Measurements from ENCODE around the gene CCT4.

- TF ChIP-seq CTCF (IDR thresholded peaks at IDR 0.05) (no peak), TEAD4 (CRISPR knock-in tag; IDR thresholded peaks at IDR 0.05) (no peak), ATF1 (CRISPR knock-in tag; IDR thresholded peaks at IDR 0.05) (no peak), JUN (CRISPR knock-in tag; IDR thresholded peaks at IDR 0.05) (no peak), NR3C1 (CRISPR knock-in tag; conservative IDR thresholded peaks at IDR 0.05; ENCODE audit: low read depth) (no peak), NR2C2 (CRISPR knock-in tag; IDR thresholded peaks at IDR 0.05) (no peak), CBFB (CRISPR knock-in tag; IDR thresholded peaks at IDR 0.05; ENCODE audit: low read depth) (no peak), HMGA2 (CRISPR knock-in tag; IDR thresholded peaks at IDR 0.05) (no peak), CREM (CRISPR knock-in tag; IDR thresholded peaks at IDR 0.05) (no peak)
Observed at GRCh38 chr2:61887717-61888266, 664 bp downstream of the CCT4 start.

Data from WTC11 (cell line).